Activated naive CD4-positive, alpha-beta T cell treated with anti-CD3 and anti-CD28 coated beads, Interleukin-2, amount 50 U/mL, for 24 hours (primary cell): Measurements from ENCODE around the gene ID1.
A peak's percentile ranks its signal among the peaks of the same experiment; 100 is the strongest.
"Not testable (repeated sequence)": the region's sequence is repeated elsewhere in the genome, so short reads cannot be mapped to it uniquely, and the experiment has no call there.

Experiments used
- H3K27ac Mint-ChIP-seq: one replicate; pipeline ENCODE4 v1.8.0; 2021; ENCODE audit warnings: mild to moderate bottlenecking, mixed read lengths
- H3K27me3 Mint-ChIP-seq: one replicate; pipeline ENCODE4 v1.8.0; 2021; ENCODE audit warnings: mixed read lengths
- H3K36me3 Mint-ChIP-seq: one replicate; pipeline ENCODE4 v1.8.0; 2021; ENCODE audit warnings: mixed read lengths
- H3K4me1 Mint-ChIP-seq: one replicate; pipeline ENCODE4 v1.8.0; 2021; ENCODE audit warnings: mixed read lengths
- H3K4me3 Mint-ChIP-seq: one replicate; pipeline ENCODE4 v1.8.0; 2021; ENCODE audit warnings: mild to moderate bottlenecking, mixed read lengths
- H3K9me3 Mint-ChIP-seq: one replicate; pipeline ENCODE4 v1.8.0; 2021; ENCODE audit warnings: mixed read lengths

ID1 gene

DNA sequence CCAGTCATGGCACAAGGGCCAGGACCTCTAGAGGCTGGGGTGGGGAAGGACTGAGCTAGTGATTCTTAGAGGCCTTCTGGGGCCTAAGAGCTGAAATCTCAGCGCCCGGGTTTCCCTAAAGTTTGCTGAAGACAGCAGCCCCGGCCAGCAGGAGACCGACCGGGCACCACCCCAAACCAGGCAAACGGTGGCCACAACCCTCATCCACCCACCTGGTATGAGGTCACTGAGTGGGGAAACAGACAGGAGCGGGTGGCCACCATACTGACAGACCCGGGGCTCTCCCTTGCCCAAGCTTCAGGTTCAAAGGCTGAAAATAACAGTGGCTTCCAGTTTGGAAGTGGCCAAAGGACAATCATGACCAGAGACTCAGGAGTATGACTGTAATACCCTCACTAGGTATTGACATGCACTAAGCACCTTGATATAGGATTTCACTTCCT, 35.0 kb upstream of the ID1 start:
- H3K4me1 Mint-ChIP-seq: peaks cover 32% of the 10 kb centered on the region
- H3K36me3 Mint-ChIP-seq: no peaks in the 10 kb centered on the region
- H3K4me3 Mint-ChIP-seq: no peak overlapping the region
- H3K27ac Mint-ChIP-seq: no peak overlapping the region
- no peaks in the 10 kb centered on the region for H3K27me3 Mint-ChIP-seq
- H3K9me3 Mint-ChIP-seq: no peaks in the 10 kb centered on the region

DNA sequence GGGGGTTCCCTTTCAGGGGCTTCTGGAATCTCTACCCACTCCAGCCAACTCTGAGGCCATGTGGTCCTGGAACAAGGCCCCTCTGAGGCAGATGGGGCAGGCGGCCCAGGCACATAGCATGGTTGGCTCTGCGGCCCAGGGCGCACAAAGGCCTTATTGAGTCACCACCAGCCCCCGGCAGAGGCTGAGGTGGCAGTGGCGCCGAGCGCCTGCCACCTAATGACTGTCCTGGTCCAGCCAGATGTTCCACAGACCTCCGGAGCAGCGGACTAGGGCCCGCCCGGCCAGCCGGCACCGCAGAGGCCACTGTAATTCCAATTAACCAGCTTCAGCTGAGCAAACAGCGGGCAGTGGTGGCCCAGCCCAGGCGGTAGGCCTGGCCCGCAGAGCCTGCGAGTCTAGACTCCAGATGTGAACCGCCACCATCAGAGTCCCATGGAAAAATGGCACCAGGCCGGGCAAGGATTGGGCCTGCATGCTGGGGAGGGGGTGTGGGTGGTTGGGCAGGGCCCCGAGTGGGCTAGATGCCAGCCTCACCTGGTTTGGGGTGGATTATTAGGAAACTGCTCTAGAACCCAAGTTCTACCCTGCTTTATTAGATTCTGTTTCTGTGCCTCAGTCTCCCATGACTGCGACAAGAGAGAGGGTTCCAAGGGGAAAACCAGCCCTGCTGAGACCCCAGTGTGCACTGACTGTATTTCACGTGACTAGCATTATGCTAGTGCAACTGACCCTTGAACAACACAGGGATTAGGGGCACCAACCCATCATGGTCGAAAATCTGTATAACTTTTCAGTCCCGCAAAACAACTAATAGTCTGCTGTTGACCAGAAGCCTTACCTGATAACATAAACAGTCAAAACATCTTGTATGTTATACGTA, 34.1 kb upstream of the ID1 start:
- H3K36me3 Mint-ChIP-seq: no peaks in the 10 kb centered on the region
- peak overlapping the region; percentile 87 for H3K27ac Mint-ChIP-seq
- H3K9me3 Mint-ChIP-seq: no peaks in the 10 kb centered on the region
- peaks cover 32% of the 10 kb centered on the region for H3K4me1 Mint-ChIP-seq
- H3K4me3 Mint-ChIP-seq: peak overlapping the region; percentile 49
- no peaks in the 10 kb centered on the region for H3K27me3 Mint-ChIP-seq

DNA sequence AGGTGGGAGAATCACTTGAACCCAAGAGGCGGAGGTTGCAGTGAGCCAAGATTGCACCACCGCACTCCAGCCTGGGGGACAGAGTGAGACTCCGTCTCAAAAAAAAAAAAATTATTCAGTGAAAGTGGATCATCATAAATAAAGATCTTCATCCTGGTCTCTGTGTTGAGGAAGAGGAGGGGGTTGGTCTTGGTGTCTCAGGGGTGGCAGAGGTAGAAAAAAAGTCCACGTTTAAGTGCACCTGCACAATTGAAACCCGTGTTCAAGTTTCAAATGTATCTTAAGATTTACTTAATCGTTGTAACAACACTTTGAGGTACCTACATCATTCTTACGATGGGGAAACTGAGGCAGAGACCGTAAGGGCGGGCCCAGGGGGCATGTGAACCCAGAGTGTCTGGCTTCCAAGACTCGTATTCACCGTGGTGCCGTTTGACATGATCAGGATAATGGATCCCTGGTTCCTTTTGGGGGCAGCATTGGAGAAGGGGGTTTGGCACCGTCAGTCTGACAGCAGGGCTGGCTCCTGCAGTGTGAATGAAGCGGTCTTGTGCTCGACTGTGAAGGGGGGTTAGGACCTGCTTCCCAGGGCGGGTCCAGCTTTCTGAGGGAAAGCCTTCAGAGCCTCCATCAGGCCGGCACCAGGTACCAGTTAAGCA, 32.9 kb upstream of the ID1 start:
- Mint-ChIP-seq H3K4me3 (peak overlapping the region; percentile 88), H3K4me1 (peaks cover 25% of the 10 kb centered on the region), H3K27me3 (no peaks in the 10 kb centered on the region), H3K36me3 (no peaks in the 10 kb centered on the region), H3K27ac (peak overlapping the region; percentile 87), H3K9me3 (no peaks in the 10 kb centered on the region)

DNA sequence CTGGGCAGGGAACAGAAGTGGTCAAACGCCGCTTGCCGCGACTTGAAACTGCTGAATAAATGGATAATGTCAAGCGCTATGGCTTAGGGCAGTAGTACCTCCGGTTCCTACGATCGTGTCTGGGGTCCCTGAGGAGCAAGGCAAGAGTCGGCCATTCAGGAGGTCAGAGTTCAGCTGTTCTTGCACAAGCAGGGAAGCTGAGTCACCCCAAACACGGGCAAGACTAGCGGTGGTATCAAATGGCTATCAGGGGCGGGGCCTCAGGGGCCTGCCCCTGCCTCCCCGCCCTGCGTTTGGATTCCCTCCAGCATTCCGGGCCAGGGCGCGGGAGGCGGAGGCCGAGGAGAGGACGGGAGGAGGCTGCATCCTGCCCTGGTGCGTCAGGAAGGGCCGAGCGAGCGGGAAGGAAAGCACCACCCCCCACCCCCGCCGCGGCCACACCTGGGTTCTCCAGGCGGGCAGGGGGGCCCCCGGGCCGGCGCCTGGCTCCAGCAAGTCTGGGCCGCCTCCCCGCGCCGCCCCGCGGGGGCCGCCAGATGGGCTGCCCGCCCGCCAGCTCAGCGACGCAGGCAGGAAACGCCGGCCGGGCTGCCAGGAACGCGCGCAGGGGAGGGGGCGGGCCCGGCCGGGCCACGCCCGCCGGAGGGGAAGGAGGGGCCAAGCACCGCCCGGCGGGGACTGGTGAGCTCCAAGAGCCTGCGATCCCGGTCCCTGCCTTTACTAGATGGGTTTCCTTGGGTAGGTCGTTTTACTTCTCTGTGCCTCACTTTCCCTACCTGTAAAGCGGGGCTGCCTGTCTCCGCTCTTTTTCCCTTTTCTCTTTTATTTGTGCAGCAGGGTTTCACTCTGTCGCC, 32.2 kb upstream of the ID1 start:
- Mint-ChIP-seq H3K4me3 (peak overlapping the region; percentile 93), H3K36me3 (no peaks in the 10 kb centered on the region), H3K27ac (peak overlapping the region; percentile 92), H3K4me1 (peaks cover 33% of the 10 kb centered on the region), H3K27me3 (no peaks in the 10 kb centered on the region), H3K9me3 (no peaks in the 10 kb centered on the region)

DNA sequence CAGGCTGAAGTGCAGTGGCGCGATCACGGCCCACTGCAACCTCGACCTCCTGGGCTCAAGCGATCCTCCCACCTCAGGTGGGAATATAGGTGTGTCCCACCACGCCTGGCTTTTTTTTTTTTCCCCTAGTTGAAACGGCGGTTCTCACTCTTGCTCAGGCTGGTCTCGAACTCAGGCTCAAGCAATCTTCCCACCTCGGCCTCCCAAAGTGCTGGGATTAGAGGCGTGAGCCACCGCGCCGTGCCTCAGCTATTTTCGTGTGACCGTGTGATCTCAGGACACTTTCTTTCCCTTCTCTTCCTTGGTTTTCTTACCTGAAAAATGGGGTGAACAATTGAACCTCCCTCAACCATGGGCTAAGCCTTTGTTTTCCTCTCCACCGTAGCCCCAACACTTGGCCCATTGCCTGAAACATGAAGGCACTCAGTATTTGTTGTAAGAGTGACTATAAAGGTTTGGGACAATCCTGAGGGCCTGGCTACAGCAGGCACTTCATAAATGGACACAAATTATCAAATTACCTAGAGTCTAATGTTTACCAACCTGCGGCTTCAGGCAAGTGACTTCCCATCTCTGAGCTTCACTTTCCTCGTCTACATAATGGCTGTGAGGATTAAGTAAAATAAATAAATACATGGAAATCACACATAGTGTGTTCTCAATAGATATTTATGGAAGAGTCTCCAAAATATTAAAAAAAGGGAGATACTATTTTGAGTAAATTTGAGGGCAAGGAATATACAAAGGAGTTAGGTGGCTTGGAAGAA, 31.4 kb upstream of the ID1 start:
- H3K9me3 Mint-ChIP-seq: no peaks in the 10 kb centered on the region
- no peaks in the 10 kb centered on the region for H3K27me3 Mint-ChIP-seq
- H3K36me3 Mint-ChIP-seq: no peaks in the 10 kb centered on the region
- H3K4me1 Mint-ChIP-seq: peaks cover 34% of the 10 kb centered on the region
- peak overlapping the region; percentile 93 for H3K4me3 Mint-ChIP-seq
- H3K27ac Mint-ChIP-seq: peak overlapping the region; percentile 92

DNA sequence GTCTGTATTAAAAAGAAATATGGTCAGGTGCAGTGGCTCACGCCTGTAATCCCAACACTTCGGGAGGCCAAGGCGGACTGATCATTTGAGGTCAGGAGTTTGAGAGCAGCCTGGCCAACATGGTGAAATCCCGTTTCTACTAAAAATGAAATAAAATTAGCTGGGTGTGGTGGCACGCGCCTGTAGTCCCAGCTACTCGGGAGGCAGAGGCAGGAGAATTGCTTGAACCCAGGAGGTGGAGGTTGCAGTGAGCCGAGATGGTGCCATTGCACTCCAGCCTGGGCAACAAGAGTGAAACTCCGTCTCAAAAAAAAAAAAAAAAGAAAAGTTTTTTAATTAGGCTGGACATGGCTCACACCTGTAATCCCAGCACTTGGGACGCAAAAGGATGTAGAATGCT, 30.1 kb upstream of the ID1 start:
- H3K4me3 Mint-ChIP-seq, H3K9me3 Mint-ChIP-seq, H3K27ac Mint-ChIP-seq, H3K27me3 Mint-ChIP-seq, H3K36me3 Mint-ChIP-seq: not testable (repeated sequence)
- H3K4me1 Mint-ChIP-seq: peaks cover 27% of the 10 kb centered on the region

DNA sequence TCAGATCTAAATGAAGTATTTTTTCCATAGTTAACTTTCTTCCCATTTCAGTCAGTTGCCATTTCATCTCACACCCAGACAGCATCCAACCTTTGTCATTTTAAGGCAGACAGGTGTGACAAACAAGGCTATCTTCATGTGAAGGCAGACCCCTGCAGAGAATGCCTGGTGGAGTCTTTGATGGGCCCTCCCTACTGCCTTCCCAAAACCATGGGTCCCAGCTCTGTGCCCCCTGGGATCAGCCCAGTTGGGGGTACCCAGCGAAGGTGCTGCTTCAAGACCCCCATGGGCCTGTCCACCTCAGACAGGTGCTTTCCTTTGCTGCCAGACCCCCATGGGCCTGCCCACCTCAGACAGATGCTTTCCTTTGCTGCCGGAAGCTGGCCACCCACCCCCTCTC, 28.3 kb upstream of the ID1 start:
- Mint-ChIP-seq H3K27me3 (no peaks in the 10 kb centered on the region), H3K4me1 (peaks cover 27% of the 10 kb centered on the region), H3K36me3 (no peaks in the 10 kb centered on the region), H3K27ac (no peak overlapping the region), H3K4me3 (no peak overlapping the region), H3K9me3 (no peaks in the 10 kb centered on the region)

DNA sequence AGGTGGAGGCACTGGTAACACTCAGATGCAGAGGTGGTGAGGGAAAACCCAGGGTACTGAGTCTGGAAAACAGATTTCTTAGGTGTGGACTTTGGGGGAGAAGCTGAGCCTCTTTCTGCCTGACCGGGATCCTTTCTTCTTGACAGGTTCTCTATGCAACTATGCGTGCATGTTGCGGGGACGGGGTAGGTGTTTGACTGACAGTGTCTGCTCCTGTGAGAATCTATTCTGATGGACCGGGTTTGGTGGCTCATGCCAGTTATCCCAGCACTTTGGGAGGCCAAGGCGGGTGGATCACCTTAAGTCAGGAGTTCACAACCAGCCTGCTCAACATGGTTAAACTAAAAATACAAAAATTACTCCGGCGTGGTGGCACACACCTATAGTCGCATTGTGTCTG, 27.9 kb upstream of the ID1 start:
- H3K27ac Mint-ChIP-seq: no peak overlapping the region
- H3K36me3 Mint-ChIP-seq: no peaks in the 10 kb centered on the region
- peaks cover 23% of the 10 kb centered on the region for H3K4me1 Mint-ChIP-seq

DNA sequence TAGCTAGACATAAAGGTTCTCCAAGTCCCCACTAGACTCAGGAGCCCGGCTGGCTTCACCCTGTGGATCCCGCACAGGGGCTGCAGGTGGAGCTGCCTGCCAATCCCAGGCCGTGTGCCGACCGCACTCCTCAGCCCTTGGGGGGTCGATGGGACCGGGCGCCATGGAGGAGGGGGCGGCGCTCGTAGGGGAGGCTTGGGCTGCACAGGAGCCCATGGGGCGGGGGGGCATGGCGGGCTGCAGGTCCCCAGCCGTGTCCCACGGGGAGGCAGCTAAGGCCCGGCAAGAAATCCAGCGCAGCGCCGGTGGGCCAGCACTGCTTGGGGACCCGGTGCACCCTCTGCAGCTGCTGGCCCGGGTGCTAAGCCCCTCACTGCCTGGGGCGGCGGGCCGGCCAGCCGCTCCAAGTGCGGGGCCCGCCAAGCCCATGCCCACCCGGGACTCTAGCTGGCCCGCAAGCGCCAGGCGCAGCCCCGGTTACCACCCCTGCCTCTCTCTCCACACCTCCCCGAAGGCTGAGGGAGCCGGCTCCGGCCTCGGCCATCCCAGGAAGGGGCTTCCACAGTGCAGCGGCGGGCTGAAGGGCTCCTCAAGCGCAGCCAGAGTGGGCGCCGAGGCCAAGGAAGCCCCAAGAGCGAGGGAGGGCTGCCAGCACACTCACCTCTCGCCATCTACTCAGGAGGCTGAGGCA, 26.5 kb upstream of the ID1 start:
- no peak overlapping the region for H3K27ac Mint-ChIP-seq
- no peaks in the 10 kb centered on the region for H3K36me3 Mint-ChIP-seq
- H3K9me3 Mint-ChIP-seq: no peaks in the 10 kb centered on the region
- H3K4me3 Mint-ChIP-seq: no peak overlapping the region
- peaks cover 15% of the 10 kb centered on the region for H3K4me1 Mint-ChIP-seq
- H3K27me3 Mint-ChIP-seq: no peaks in the 10 kb centered on the region

More for the DNA sequence above, 27.9 kb upstream of the ID1 start:
- Mint-ChIP-seq H3K4me3 (peak overlapping the region; percentile 19), H3K9me3 (no peaks in the 10 kb centered on the region), H3K27me3 (no peaks in the 10 kb centered on the region)

DNA sequence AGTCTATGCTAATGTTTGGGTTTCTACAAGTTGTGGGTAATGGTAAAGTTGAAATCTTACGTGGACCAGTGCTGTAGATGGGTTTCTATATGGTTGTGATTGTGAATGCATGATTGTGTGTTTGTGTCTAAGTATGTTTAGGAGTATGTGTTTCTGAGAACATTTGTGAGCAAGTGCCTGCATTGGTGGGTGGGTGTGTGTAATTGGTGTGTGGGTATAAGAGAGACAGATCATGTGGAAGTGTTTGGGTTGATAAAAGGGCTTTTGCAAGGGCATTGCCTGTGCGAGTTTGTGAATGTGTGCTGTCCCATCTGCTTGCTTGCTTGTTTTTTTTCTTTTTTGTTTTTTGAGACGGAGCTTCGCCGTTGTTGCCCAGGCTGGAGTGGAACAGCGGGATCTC, 25.8 kb upstream of the ID1 start:
- H3K36me3 Mint-ChIP-seq: no peaks in the 10 kb centered on the region
- H3K27ac Mint-ChIP-seq: no peak overlapping the region
- no peaks in the 10 kb centered on the region for H3K9me3 Mint-ChIP-seq
- H3K27me3 Mint-ChIP-seq: no peaks in the 10 kb centered on the region
- H3K4me3 Mint-ChIP-seq: no peak overlapping the region
- peaks cover 9% of the 10 kb centered on the region for H3K4me1 Mint-ChIP-seq

DNA sequence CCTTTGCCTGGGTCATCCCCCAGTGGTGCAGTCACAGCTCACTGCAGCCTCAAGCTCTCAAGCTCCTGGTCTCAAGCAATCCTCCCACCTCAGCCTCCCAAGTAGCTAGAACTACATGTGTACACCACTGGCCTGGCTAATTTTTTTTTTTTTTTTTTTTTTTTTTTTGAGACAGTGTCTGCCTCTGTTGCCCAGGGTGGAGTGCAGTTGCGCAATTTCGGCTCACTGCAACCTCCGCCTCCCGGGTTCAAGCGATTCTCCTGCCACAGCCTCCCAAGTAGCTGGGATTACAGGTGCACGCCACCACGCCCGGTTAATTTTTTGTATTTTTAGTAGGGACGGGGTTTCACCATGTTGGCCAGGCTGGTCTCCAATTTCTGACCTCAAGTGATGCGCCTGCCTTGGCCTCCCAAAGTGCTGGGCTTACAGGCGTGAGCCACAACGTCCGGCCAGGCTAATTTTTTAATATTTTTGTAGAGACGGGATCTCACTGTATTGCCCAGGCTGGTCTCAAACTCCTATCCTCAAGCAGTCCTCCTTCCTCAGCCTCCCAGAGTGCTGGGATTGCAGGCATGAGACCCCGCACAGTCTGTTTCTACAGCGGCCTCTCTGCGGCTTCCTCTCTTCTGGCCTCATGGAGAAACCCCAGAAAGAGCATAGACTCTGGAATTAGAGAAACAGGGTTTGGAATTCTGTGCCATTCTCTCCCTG, 25.0 kb upstream of the ID1 start:
- H3K27me3 Mint-ChIP-seq, H3K4me3 Mint-ChIP-seq, H3K36me3 Mint-ChIP-seq, H3K27ac Mint-ChIP-seq, H3K4me1 Mint-ChIP-seq, H3K9me3 Mint-ChIP-seq: not testable (repeated sequence)

DNA sequence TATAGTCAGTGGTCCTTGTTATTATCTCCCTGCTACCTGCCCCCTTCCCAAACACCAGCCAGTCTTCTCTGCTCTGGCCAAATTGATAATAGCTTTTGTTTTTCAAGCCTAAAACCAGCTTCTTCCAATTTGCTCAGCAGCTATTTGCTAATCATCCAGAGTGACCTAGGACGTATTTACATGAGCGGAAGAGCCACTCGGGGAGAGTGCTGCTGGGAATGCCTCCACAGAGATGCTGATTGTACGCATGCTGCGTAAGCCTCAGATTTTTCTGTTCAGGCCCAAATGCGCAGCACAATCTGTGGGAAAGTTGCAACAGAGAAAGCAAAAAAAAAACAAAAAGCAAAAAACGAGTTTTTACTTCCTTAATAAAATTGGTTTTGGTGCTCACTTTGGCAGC, 24.4 kb upstream of the ID1 start:
- Mint-ChIP-seq H3K27me3 (no peaks in the 10 kb centered on the region), H3K36me3 (no peaks in the 10 kb centered on the region), H3K4me3 (no peak overlapping the region), H3K9me3 (no peaks in the 10 kb centered on the region), H3K4me1 (peaks cover 9% of the 10 kb centered on the region), H3K27ac (no peak overlapping the region)

DNA sequence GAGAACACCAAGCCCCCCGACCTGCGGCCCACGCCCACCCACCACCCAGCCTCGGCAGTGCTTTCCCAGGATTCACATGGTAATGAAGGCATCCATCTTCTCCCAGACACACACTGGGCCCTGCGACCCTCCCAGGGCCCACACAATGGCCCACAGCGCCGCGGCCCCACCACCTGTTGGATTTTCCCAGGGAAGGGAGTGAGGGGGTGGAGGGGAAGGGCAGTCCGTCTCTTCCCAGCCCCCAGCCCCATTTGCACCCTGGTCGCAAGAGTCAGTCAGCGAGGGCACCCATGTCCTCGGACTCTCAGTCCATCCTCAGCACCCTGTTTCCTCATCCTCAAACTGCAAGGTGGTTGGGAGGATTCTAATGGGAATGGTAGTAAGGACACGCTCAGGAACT, 23.7 kb upstream of the ID1 start:
- H3K36me3 Mint-ChIP-seq: no peaks in the 10 kb centered on the region
- no peaks in the 10 kb centered on the region for H3K27me3 Mint-ChIP-seq
- H3K4me1 Mint-ChIP-seq: peaks cover 9% of the 10 kb centered on the region
- no peak overlapping the region for H3K4me3 Mint-ChIP-seq
- H3K27ac Mint-ChIP-seq: no peak overlapping the region
- no peaks in the 10 kb centered on the region for H3K9me3 Mint-ChIP-seq
